HCT116 (cell line): ENCODE data around the gene HMCN2. TPM values are rescaled to one million over a fixed set of nuclear protein-coding genes. Genes with fewer than 3 reads are reported as not detected.

Source experiments
- ATAC-seq: fragments of 200-7000 bp; cut with Tn5 transposase; 2 replicates; pipeline ENCODE4 v1.9.1; 2020; ENCODE audit warnings: mild to moderate bottlenecking, moderate library complexity
- BruUV-seq: library from RNA; stranded (reverse); fragments of 400-500 nt; replicated peaks from 2 replicates; lab custom pipeline; 2021; lab: Mats Ljungman, UMichigan
- CTCF ChIA-PET: fragments of 300-600 bp; sonication (Branson Sonifier 250); formaldehyde crosslinking; loops from one replicate; lab custom pipeline; 2021; ENCODE audit warnings: antibody characterized with exemption; lab: Charles Lee
- POLR2A ChIA-PET: fragments of 300-600, 350-600 bp; sonication (Branson Sonifier 250); formaldehyde crosslinking; loops from one replicate; lab custom pipeline; 2021; ENCODE audit warnings: antibody characterized with exemption; lab: Charles Lee
- RAD21 ChIA-PET, 2 experiments: fragments of 300-600 bp; sonication (Branson Sonifier 250); formaldehyde crosslinking; loops; one replicate each; lab custom pipeline; 2023; ENCODE audit warnings: low total read pairs in 2 of 2; ENCODE audit not compliant: uncharacterized antibody in 2 of 2, unreplicated experiment in 2 of 2, low non-redundant PET in 1 of 2; lab: Charles Lee
- DNase-seq: peaks from one replicate; pipeline ENCODE4 v3.0.0-alpha.2; 2010; ENCODE audit warnings: low read depth, low spot score
- H2AFZ ChIP-seq: fragments of 200-600 bp; shearing (Covaris generic), sonication (generic); 2 replicates; pipeline ENCODE4 v1.6.1; 2017; ENCODE audit warnings: low read depth, mixed run types, mixed read lengths, antibody characterized with exemption, low read length; ENCODE audit not compliant: poor library complexity, severe bottlenecking
- H3K27ac ChIP-seq: 2 replicates; pipeline ENCODE4 v1.5.1; 2012; ENCODE audit warnings: low read depth, low read length
- H3K27me3 ChIP-seq: fragments of 200-600 bp; sonication (generic); 2 replicates; pipeline ENCODE4 v1.6.1; 2016; ENCODE audit warnings: mixed run types, low read length, mixed read lengths; ENCODE audit not compliant: insufficient read depth
- H3K36me3 ChIP-seq, 2 experiments: fragments of 200-500 bp in 1 of 2; fragments of 200-600 bp in 1 of 2; sonication (Bioruptor generic) in 1 of 2; sonication (generic) in 1 of 2; 2 replicates each; pipeline versions ENCODE4 v1.5.1 to v1.6.1; 2014 to 2016; ENCODE audit warnings: low read length in 2 of 2, inconsistent platforms in 1 of 2, mixed read lengths in 1 of 2, mixed run types in 1 of 2; ENCODE audit not compliant: insufficient read depth in 2 of 2, control insufficient read depth in 1 of 2
- H3K4me1 ChIP-seq, 2 experiments: fragments of 200-600 bp in 1 of 2; sonication (generic) in 1 of 2; 2 replicates each; pipeline versions ENCODE4 v1.5.1 to v1.6.1; 2012 to 2017; ENCODE audit warnings: low read length in 2 of 2, inconsistent platforms in 1 of 2, mild to moderate bottlenecking in 1 of 2, mixed read lengths in 1 of 2, mixed run types in 1 of 2, moderate library complexity in 1 of 2; ENCODE audit not compliant: insufficient read depth in 2 of 2, control insufficient read depth in 1 of 2
- H3K4me2 ChIP-seq: fragments of 200-600 bp; sonication (generic); 2 replicates; pipeline ENCODE4 v1.6.1; 2017; ENCODE audit warnings: mixed run types, low read length, mixed read lengths
- H3K4me3 ChIP-seq, 2 experiments: fragments of 200-600 bp in 1 of 2; sonication (generic) in 1 of 2; replicated peaks in 1 of 2; 2 replicates each; pipeline ENCODE4 v1.5.1; 2011 to 2016; ENCODE audit warnings: low read length in 2 of 2, control low read depth in 1 of 2, low read depth in 1 of 2, mild to moderate bottlenecking in 1 of 2, mixed read lengths in 1 of 2, mixed run types in 1 of 2
- H3K79me2 ChIP-seq: fragments of 200-600 bp; sonication (generic); 2 replicates; pipeline ENCODE4 v1.6.1; 2017; ENCODE audit warnings: mild to moderate bottlenecking, mixed run types, low read length, moderate library complexity, mixed read lengths; ENCODE audit not compliant: insufficient read depth
- H3K9ac ChIP-seq: fragments of 200-600 bp; sonication (generic); 2 replicates; pipeline ENCODE4 v1.6.1; 2016; ENCODE audit warnings: low read length, mixed read lengths
- H3K9me2 ChIP-seq: fragments of 200-600 bp; sonication (generic), shearing (Covaris generic); 2 replicates; pipeline ENCODE4 v1.6.1; 2017; ENCODE audit warnings: mixed run types, mild to moderate bottlenecking, moderate library complexity; ENCODE audit not compliant: insufficient read depth
- H3K9me3 ChIP-seq, 2 experiments: fragments of 200-500 bp in 1 of 2; fragments of 200-600 bp in 1 of 2; sonication (Bioruptor generic) in 1 of 2; sonication (generic) in 1 of 2; 2 replicates each; pipeline ENCODE4 v1.6.1; 2014 to 2017; ENCODE audit warnings: low read length in 2 of 2, mixed read lengths in 2 of 2, inconsistent platforms in 1 of 2, low read depth in 1 of 2, mild to moderate bottlenecking in 1 of 2, mixed run types in 1 of 2, moderate library complexity in 1 of 2; ENCODE audit not compliant: control insufficient read depth in 1 of 2, insufficient read depth in 1 of 2
- H4K20me1 ChIP-seq: fragments of 200-600 bp; sonication (generic), shearing (Covaris generic); 2 replicates; pipeline ENCODE4 v1.6.1; 2017; ENCODE audit warnings: mixed run types, mild to moderate bottlenecking, moderate library complexity; ENCODE audit not compliant: insufficient read depth
- ATF3 ChIP-seq: IDR thresholded peaks from 2 replicates; pipeline ENCODE4 v1.6.1; 2012
- CBX3 ChIP-seq: IDR thresholded peaks from 2 replicates; pipeline ENCODE4 v1.6.1; 2012; ENCODE audit warnings: low read depth
- CEBPB ChIP-seq: IDR thresholded peaks from 2 replicates; pipeline ENCODE4 v1.6.1; 2012; ENCODE audit warnings: low read depth
- EGR1 ChIP-seq: IDR thresholded peaks from 2 replicates; pipeline ENCODE4 v1.6.1; 2012; ENCODE audit warnings: low read depth
- EZH2 ChIP-seq: fragments of 200-600 bp; sonication (generic); IDR thresholded peaks from 2 replicates; pipeline ENCODE4 v1.6.1; 2017; ENCODE audit warnings: antibody characterized with exemption, mixed run types
- FOSL1 ChIP-seq: IDR thresholded peaks from 2 replicates; pipeline ENCODE4 v1.6.1; 2012; ENCODE audit warnings: low read depth
- JUND ChIP-seq: IDR thresholded peaks from 2 replicates; pipeline ENCODE4 v1.6.1; 2012
- POLR2A ChIP-seq: IDR thresholded peaks from 2 replicates; pipeline ENCODE4 v1.7.0; 2011; ENCODE audit warnings: borderline replicate concordance; ENCODE audit not compliant: insufficient read depth, insufficient read length; ENCODE audit errors: extremely low read depth
- POLR2AphosphoS5 ChIP-seq: IDR thresholded peaks from 2 replicates; pipeline ENCODE4 v1.6.1; 2011; ENCODE audit warnings: mild to moderate bottlenecking, low read depth, low read length, moderate library complexity
- SIN3A ChIP-seq: IDR thresholded peaks from 2 replicates; pipeline ENCODE4 v1.6.1; 2012; ENCODE audit warnings: low read depth
- SP1 ChIP-seq: IDR thresholded peaks from 2 replicates; pipeline ENCODE4 v1.6.1; 2012; ENCODE audit warnings: low read depth
- SRF ChIP-seq: IDR thresholded peaks from 2 replicates; pipeline ENCODE4 v1.6.1; 2012; ENCODE audit warnings: low read depth
- YY1 ChIP-seq: IDR thresholded peaks from 2 replicates; pipeline ENCODE4 v1.6.1; 2011; ENCODE audit warnings: low read length, low read depth, moderate library complexity, mild to moderate bottlenecking; ENCODE audit not compliant: insufficient replicate concordance; ENCODE audit errors: extremely low read depth
- ZFX ChIP-seq: fragments of 450-650 bp; IDR thresholded peaks from 2 replicates; pipeline ENCODE4 v1.6.1; 2017
- ZNF274 ChIP-seq: fragments of 200-500 bp; sonication (Bioruptor generic); IDR thresholded peaks from 2 replicates; pipeline ENCODE4 v1.6.1; 2014; ENCODE audit warnings: mild to moderate bottlenecking, low read depth, low read length, inconsistent platforms
- intact Hi-C: fragments of 100-400 bp; cut with micrococcal nuclease; formaldehyde crosslinking; loops from 2 replicates; pipeline ENCODE4 v1.10.0; 2022
- total RNA-seq: library from RNA; stranded (reverse); gene quantifications from one replicate; pipeline ENCODE4 v1.2.1, GENCODE V29; 2021; ENCODE audit not compliant: unreplicated experiment
- TF ChIP-seq, protein P1 (sequence below), 3 experiments: fragments of 200-600 bp in 1 of 3; sonication (generic) in 1 of 3; IDR thresholded peaks in 2 of 3; conservative IDR thresholded peaks in 1 of 3; 2 replicates each; pipeline ENCODE4 v1.5.1; 2012 to 2017; ENCODE audit warnings: low read depth in 2 of 3, low read length in 2 of 3, antibody characterized with exemption in 1 of 3, borderline replicate concordance in 1 of 3, control low read depth in 1 of 3, mild to moderate bottlenecking in 1 of 3, mixed read lengths in 1 of 3, mixed run types in 1 of 3, moderate library complexity in 1 of 3; ENCODE audit not compliant: insufficient read depth in 1 of 3
- TF ChIP-seq, protein P2 (sequence below): IDR thresholded peaks from 2 replicates; pipeline ENCODE4 v1.6.1; 2012; ENCODE audit warnings: low read depth
- TF ChIP-seq, protein P3 (sequence below): IDR thresholded peaks from 2 replicates; pipeline ENCODE4 v1.6.1; 2012

The HMCN2 gene
- total RNA-seq, 1 experiment from 2014 or later, result 0.22 TPM

DNA sequence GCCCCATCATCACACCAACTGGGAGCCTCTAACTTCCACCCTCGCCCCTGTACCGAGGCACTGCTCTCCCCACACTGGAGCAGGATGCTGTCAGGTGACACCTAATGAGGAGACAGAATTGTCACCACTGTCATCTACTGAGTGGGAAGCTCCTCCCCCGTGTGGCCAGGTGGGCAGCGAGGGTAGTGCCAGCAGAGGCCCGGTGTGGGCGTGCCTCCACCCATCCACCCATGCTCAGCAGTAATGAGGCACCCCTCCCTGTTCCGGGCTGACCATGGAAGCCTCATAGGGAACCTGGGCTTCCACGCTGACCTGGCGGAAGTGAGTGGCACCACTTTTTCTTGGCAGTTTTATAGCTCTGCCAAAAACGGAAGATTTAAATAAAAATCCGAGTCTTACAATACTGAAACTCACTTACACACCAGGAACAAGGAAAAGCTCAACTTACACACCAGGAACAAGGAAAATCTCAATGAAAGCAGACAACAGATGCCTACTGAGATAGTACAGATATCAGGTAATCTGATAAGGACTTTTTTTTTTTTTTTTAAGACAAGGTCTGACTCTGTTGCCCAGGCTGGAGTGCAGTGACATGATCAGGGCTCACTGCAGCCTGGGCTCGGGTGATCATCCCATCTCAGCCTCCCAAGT is 148.6 kb downstream of the HMCN2 start:
- ChIA-PET POLR2A (no interaction called here), CTCF (no interaction called here), RAD21 (no interaction called here)
- Histone ChIP-seq H3K4me1 (peaks cover 8 to 10% of the 10 kb centered on the region in 2 experiments; a peak in 2 of 4 replicates), H3K9me2 (no peaks in the 10 kb centered on the region), H3K4me2 (no peak overlapping the region), H3K27ac (no peak overlapping the region), H3K27me3 (no peaks in the 10 kb centered on the region), H3K79me2 (no peaks in the 10 kb centered on the region), H3K9ac (no peak overlapping the region), H2AFZ (no peak overlapping the region), H4K20me1 (no peaks in the 10 kb centered on the region), H3K36me3 (no peaks in the 10 kb centered on the region), H3K9me3 (no peaks in the 10 kb centered on the region), H3K4me3 (no peak overlapping the region)
- BruUV-seq, result no TSS peak
- ATAC-seq (peak; percentile 54; the same call in 1 of the 2 replicates), DNase-seq (no peak)
- intact Hi-C loops, result no loop called here
- TF ChIP-seq ZNF274, result no peak
- TF ChIP-seq, protein P1, sequence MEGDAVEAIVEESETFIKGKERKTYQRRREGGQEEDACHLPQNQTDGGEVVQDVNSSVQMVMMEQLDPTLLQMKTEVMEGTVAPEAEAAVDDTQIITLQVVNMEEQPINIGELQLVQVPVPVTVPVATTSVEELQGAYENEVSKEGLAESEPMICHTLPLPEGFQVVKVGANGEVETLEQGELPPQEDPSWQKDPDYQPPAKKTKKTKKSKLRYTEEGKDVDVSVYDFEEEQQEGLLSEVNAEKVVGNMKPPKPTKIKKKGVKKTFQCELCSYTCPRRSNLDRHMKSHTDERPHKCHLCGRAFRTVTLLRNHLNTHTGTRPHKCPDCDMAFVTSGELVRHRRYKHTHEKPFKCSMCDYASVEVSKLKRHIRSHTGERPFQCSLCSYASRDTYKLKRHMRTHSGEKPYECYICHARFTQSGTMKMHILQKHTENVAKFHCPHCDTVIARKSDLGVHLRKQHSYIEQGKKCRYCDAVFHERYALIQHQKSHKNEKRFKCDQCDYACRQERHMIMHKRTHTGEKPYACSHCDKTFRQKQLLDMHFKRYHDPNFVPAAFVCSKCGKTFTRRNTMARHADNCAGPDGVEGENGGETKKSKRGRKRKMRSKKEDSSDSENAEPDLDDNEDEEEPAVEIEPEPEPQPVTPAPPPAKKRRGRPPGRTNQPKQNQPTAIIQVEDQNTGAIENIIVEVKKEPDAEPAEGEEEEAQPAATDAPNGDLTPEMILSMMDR (IDR thresholded peaks at IDR 0.05 in 2 of 3, conservative IDR thresholded peaks at IDR 0.05 in 1 of 3; ENCODE audit: borderline replicate concordance in 1 of 3, insufficient read depth in 1 of 3, low read depth in 2 of 3, low read length in 2 of 3), result no peak
- TF ChIP-seq EGR1, result no peak
- no peak for TF ChIP-seq ATF3
- TF ChIP-seq POLR2A, result no peak
- TF ChIP-seq SIN3A, result no peak
- TF ChIP-seq, protein P2, sequence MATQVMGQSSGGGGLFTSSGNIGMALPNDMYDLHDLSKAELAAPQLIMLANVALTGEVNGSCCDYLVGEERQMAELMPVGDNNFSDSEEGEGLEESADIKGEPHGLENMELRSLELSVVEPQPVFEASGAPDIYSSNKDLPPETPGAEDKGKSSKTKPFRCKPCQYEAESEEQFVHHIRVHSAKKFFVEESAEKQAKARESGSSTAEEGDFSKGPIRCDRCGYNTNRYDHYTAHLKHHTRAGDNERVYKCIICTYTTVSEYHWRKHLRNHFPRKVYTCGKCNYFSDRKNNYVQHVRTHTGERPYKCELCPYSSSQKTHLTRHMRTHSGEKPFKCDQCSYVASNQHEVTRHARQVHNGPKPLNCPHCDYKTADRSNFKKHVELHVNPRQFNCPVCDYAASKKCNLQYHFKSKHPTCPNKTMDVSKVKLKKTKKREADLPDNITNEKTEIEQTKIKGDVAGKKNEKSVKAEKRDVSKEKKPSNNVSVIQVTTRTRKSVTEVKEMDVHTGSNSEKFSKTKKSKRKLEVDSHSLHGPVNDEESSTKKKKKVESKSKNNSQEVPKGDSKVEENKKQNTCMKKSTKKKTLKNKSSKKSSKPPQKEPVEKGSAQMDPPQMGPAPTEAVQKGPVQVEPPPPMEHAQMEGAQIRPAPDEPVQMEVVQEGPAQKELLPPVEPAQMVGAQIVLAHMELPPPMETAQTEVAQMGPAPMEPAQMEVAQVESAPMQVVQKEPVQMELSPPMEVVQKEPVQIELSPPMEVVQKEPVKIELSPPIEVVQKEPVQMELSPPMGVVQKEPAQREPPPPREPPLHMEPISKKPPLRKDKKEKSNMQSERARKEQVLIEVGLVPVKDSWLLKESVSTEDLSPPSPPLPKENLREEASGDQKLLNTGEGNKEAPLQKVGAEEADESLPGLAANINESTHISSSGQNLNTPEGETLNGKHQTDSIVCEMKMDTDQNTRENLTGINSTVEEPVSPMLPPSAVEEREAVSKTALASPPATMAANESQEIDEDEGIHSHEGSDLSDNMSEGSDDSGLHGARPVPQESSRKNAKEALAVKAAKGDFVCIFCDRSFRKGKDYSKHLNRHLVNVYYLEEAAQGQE, result no peak
- TF ChIP-seq EZH2, result no peak
- TF ChIP-seq ZFX, result no peak
- no peak for TF ChIP-seq JUND
- no peak for TF ChIP-seq CBX3
- no peak for TF ChIP-seq SRF
- TF ChIP-seq, protein P3, sequence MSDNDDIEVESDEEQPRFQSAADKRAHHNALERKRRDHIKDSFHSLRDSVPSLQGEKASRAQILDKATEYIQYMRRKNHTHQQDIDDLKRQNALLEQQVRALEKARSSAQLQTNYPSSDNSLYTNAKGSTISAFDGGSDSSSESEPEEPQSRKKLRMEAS, result no peak
- no peak for TF ChIP-seq YY1
- no peak for TF ChIP-seq POLR2AphosphoS5
- TF ChIP-seq SP1, result no peak
- TF ChIP-seq FOSL1, result no peak
- no peak for TF ChIP-seq CEBPB
